PC-9 (cell line): Measurements from ENCODE around the gene DIP2C. TPM values are rescaled to one million over a fixed set of nuclear protein-coding genes. Genes with fewer than 3 reads are reported as not detected.

ENCODE experiments used
- BruUV-seq: library from RNA; stranded (reverse); fragments of 400-500 nt; replicated peaks from 2 replicates; lab custom pipeline; 2021; lab: Mats Ljungman, UMichigan
- CTCF ChIA-PET: fragments of 300-600 bp; sonication (Branson Sonifier 250); formaldehyde crosslinking; loops from one replicate; lab custom pipeline; 2022; ENCODE audit warnings: antibody characterized with exemption; lab: Charles Lee
- POLR2A ChIA-PET: fragments of 300-600 bp; sonication (Branson Sonifier 250); formaldehyde crosslinking; loops from one replicate; lab custom pipeline; 2022; ENCODE audit warnings: antibody characterized with exemption; ENCODE audit not compliant: unreplicated experiment; lab: Charles Lee
- DNase-seq, 2 experiments: peaks; one replicate each; pipeline versions ENCODE4 v3.0.0 to v3.0.0-alpha.2; 2015 to 2022; ENCODE audit warnings: mixed read lengths in 1 of 2
- H2AFZ ChIP-seq: fragments of 200-600 bp; sonication (generic); 2 replicates; pipeline ENCODE4 v1.8.1; 2017; ENCODE audit warnings: antibody characterized with exemption
- H3F3A ChIP-seq: fragments of 200-600 bp; sonication (generic); 2 replicates; pipeline ENCODE4 v1.8.1; 2017; ENCODE audit warnings: antibody characterized with exemption, mild to moderate bottlenecking, low read depth; ENCODE audit not compliant: insufficient read depth
- H3K27ac ChIP-seq: fragments of 200-600 bp; sonication (generic); 2 replicates; pipeline ENCODE4 v1.6.1; 2016; ENCODE audit warnings: mixed run types
- H3K27me3 ChIP-seq: fragments of 200-600 bp; sonication (generic); 2 replicates; pipeline ENCODE4 v1.6.1; 2016; ENCODE audit warnings: low read depth, mixed run types; ENCODE audit not compliant: insufficient read depth
- H3K36me3 ChIP-seq: fragments of 200-600 bp; sonication (generic); 2 replicates; pipeline ENCODE4 v1.6.1; 2016; ENCODE audit warnings: low read depth, mixed run types
- H3K4me1 ChIP-seq: fragments of 200-600 bp; sonication (generic); replicated peaks from 2 replicates; pipeline ENCODE4 v1.6.1; 2016; ENCODE audit warnings: mixed run types; ENCODE audit not compliant: insufficient read depth
- H3K4me2 ChIP-seq: fragments of 200-600 bp; sonication (generic); 2 replicates; pipeline ENCODE4 v1.6.1; 2017; ENCODE audit warnings: mixed run types
- H3K4me3 ChIP-seq: fragments of 200-600 bp; sonication (generic); 2 replicates; pipeline ENCODE4 v1.6.1; 2016; ENCODE audit warnings: mixed run types
- H3K79me2 ChIP-seq: fragments of 200-600 bp; sonication (generic); 2 replicates; pipeline ENCODE4 v1.6.1; 2017; ENCODE audit warnings: low read depth, mixed run types
- H3K9me2 ChIP-seq: fragments of 200-600 bp; sonication (generic); 2 replicates; pipeline ENCODE4 v1.8.1; 2017; ENCODE audit warnings: mild to moderate bottlenecking; ENCODE audit not compliant: insufficient read depth
- H3K9me3 ChIP-seq: fragments of 200-600 bp; sonication (generic); 2 replicates; pipeline ENCODE4 v1.8.1; 2016; ENCODE audit warnings: low read depth; ENCODE audit not compliant: insufficient read depth
- H4K20me1 ChIP-seq: fragments of 200-600 bp; sonication (generic); 2 replicates; pipeline ENCODE4 v1.8.1; 2017; ENCODE audit not compliant: insufficient read depth
- CTCF ChIP-seq: fragments of 200-600 bp; sonication (generic); conservative IDR thresholded peaks from 2 replicates; pipeline ENCODE4 v1.6.1; 2017; ENCODE audit warnings: mixed run types, antibody characterized with exemption, mild to moderate bottlenecking, moderate library complexity
- EZH2 ChIP-seq: fragments of 200-600 bp; sonication (generic); IDR thresholded peaks from 2 replicates; pipeline ENCODE4 v1.8.0; 2017; ENCODE audit warnings: antibody characterized with exemption, low read depth
- intact Hi-C: fragments of 100-400 bp; cut with micrococcal nuclease; formaldehyde crosslinking; loops from one replicate; pipeline ENCODE4 v1.10.0; 2022; ENCODE audit not compliant: unreplicated experiment
- total RNA-seq: library from RNA; stranded (reverse); gene quantifications from 2 replicates; pipeline ENCODE4 v1.2.3, GENCODE V29; 2021

The DIP2C gene
- total RNA-seq, 1 experiment from 2014 or later, result 0.83 TPM

- Histone ChIP-seq H3K4me3 (no peak overlapping the region), H3K4me1 (no peaks in the 10 kb centered on the region), H3K36me3 (no peaks in the 10 kb centered on the region), H4K20me1 (no peaks in the 10 kb centered on the region), H3K27ac (no peak overlapping the region), H2AFZ (no peak overlapping the region), H3K9me3 (no peaks in the 10 kb centered on the region), H3K27me3 (peaks cover 68% of the 10 kb centered on the region), H3F3A (no peaks in the 10 kb centered on the region), H3K4me2 (no peak overlapping the region), H3K9me2 (no peaks in the 10 kb centered on the region), H3K79me2 (no peaks in the 10 kb centered on the region)
- intact Hi-C loops, result no loop called here
- no TSS peak for BruUV-seq
- ChIA-PET POLR2A (no interaction called here), CTCF (no interaction called here)
- no peak for TF ChIP-seq CTCF
- DNase-seq, result no peak
These were observed 87.9 kb downstream of the DIP2C start for GRCh38 chr10:601660-601963.

GRCh38 chr10:600876-601659 is 88.4 kb downstream of the DIP2C start:
- Histone ChIP-seq H3K4me1 (no peaks in the 10 kb centered on the region), H3K4me2 (no peak overlapping the region), H3K79me2 (no peaks in the 10 kb centered on the region), H3K9me3 (no peaks in the 10 kb centered on the region), H3K36me3 (no peaks in the 10 kb centered on the region), H2AFZ (no peak overlapping the region), H3K27ac (no peak overlapping the region), H3K27me3 (peaks cover 68% of the 10 kb centered on the region), H3K9me2 (no peaks in the 10 kb centered on the region), H3K4me3 (no peak overlapping the region), H3F3A (no peaks in the 10 kb centered on the region), H4K20me1 (no peaks in the 10 kb centered on the region)
- CTCF ChIA-PET, result no interaction called here
- no peak for DNase-seq
- TF ChIP-seq CTCF (no peak), EZH2 (no peak)
- POLR2A ChIA-PET, result no interaction called here
- intact Hi-C loops, result no loop called here
- no TSS peak for BruUV-seq

GRCh38 chr10:600234-600633 is 89.2 kb downstream of the DIP2C start:
- peaks cover 69% of the 10 kb centered on the region for H3K27me3 ChIP-seq
- H3K27ac ChIP-seq, result no peak overlapping the region
- no peaks in the 10 kb centered on the region for H4K20me1 ChIP-seq
- no TSS peak for BruUV-seq
- intact Hi-C loops, result no loop called here
- H3K4me1 ChIP-seq, result no peaks in the 10 kb centered on the region
- TF ChIP-seq CTCF (no peak), EZH2 (no peak)
- no peak overlapping the region for H2AFZ ChIP-seq
- no peaks in the 10 kb centered on the region for H3K9me2 ChIP-seq
- no peaks in the 10 kb centered on the region for H3K9me3 ChIP-seq
- H3K36me3 ChIP-seq, result no peaks in the 10 kb centered on the region
- ChIA-PET POLR2A (no interaction called here), CTCF (no interaction called here)
- H3K79me2 ChIP-seq, result no peaks in the 10 kb centered on the region
- DNase-seq, result no peak
- no peak overlapping the region for H3K4me2 ChIP-seq
- no peaks in the 10 kb centered on the region for H3F3A ChIP-seq
- H3K4me3 ChIP-seq, result no peak overlapping the region
